Prostate gland (tissue), 2 donors: ENCODE data around the gene CCDC83. TPM values are rescaled to one million over a fixed set of nuclear protein-coding genes. Genes with fewer than 3 reads are reported as not detected.

Source experiments
- DNase-seq: peaks from one replicate; pipeline ENCODE4 v3.0.0-alpha.2; 2019; ENCODE audit warnings: low spot score
- H3K27ac ChIP-seq, 2 donors: fragments of 200-600 bp; sonication (generic); 2 replicates each; pipeline ENCODE4 v1.5.1; 2017 to 2019
- H3K27me3 ChIP-seq: fragments of 200-600 bp; sonication (generic); replicated peaks from 2 replicates; pipeline ENCODE4 v1.5.1; 2019; ENCODE audit not compliant: insufficient read depth
- H3K36me3 ChIP-seq, 2 donors: fragments of 200-600 bp; sonication (generic); 1 replicate in 1 of 2; 2 replicates in 1 of 2; pipeline versions ENCODE4 v1.5.1 to v1.8.1; 2017 to 2019
- H3K4me1 ChIP-seq: fragments of 200-600 bp; sonication (generic); replicated peaks from 2 replicates; pipeline ENCODE4 v1.5.1; 2019
- H3K4me3 ChIP-seq, 2 donors: fragments of 200-600 bp; sonication (generic); 2 replicates each; pipeline ENCODE4 v1.5.1; 2017 to 2019
- H3K9me3 ChIP-seq: fragments of 200-600 bp; sonication (generic); 2 replicates; pipeline ENCODE4 v1.5.1; 2017
- CTCF ChIP-seq, 4 experiments: fragments of 200-600 bp in 2 of 4; fragments of 450-650 bp in 2 of 4; sonication (generic) in 2 of 4; IDR thresholded peaks; 1 replicate in 3 of 4; 2 replicates in 1 of 4; pipeline ENCODE4 v1.5.1; 2016 to 2019; ENCODE audit warnings: antibody characterized with exemption in 4 of 4, mild to moderate bottlenecking in 2 of 4, moderate library complexity in 2 of 4
- POLR2A ChIP-seq: fragments of 450-650 bp; IDR thresholded peaks from one replicate; pipeline ENCODE4 v1.6.1; 2016; ENCODE audit warnings: antibody characterized with exemption, mild to moderate bottlenecking
- POLR2AphosphoS5 ChIP-seq: sonication (generic); formaldehyde crosslinking; IDR thresholded peaks from one replicate; pipeline ENCODE4 v1.6.1; 2017; ENCODE audit warnings: antibody characterized with exemption
- WGBS: methylation state at CpG from one replicate; pipeline ENCODE4 v1.1.5; 2018; 5-methylcytosine and 5-hydroxymethylcytosine counted together
- intact Hi-C: fragments of 100-400 bp; cut with DNase I; formaldehyde crosslinking; loops from one replicate; pipeline ENCODE4 v1.14.2; 2022
- total RNA-seq, 2 donors: library from RNA; depleted of rRNA; stranded (reverse); fragments of >200 nt; gene quantifications; one replicate each; pipeline ENCODE4 v1.1.0, GENCODE V29; 2016

Gene CCDC83
- total RNA-seq, 2 donors from 2014 or later, result 12.5 TPM; not detected in 1

- DNase-seq, result no peak
- H3K27ac ChIP-seq, result no peak overlapping the region
- H3K4me1 ChIP-seq, result peaks cover 18% of the 10 kb centered on the region
- no peaks in the 10 kb centered on the region for H3K9me3 ChIP-seq
- intact Hi-C loops, result loop anchor here (10.0 kb wide), 1 partner anchor 141 kb away; the partner anchor contains the start of gene CCDC89
- H3K27me3 ChIP-seq, result no peaks in the 10 kb centered on the region
- WGBS, result 36% methylated on average over 3 of the region's 3 CpGs
- TF ChIP-seq CTCF (IDR thresholded peaks at IDR 0.05), result no peak
- TF ChIP-seq POLR2A, result no peak
- TF ChIP-seq POLR2AphosphoS5, result no peak
- H3K36me3 ChIP-seq, result no peaks in the 10 kb centered on the region
- no peak overlapping the region for H3K4me3 ChIP-seq
Observed at GRCh38 chr11:85825616-85826015, 29.6 kb upstream of the CCDC83 start.

- peak overlapping the region; percentile 64 to 75 for H3K27ac ChIP-seq
- 40% methylated on average over 7 of the region's 7 CpGs for WGBS
- H3K36me3 ChIP-seq, result no peaks in the 10 kb centered on the region
- H3K9me3 ChIP-seq, result no peaks in the 10 kb centered on the region
- H3K27me3 ChIP-seq, result no peaks in the 10 kb centered on the region
- no peak for DNase-seq
- peak in 2 of 4 experiments; percentile 22 to 38 for TF ChIP-seq CTCF (IDR thresholded peaks at IDR 0.05)
- TF ChIP-seq POLR2AphosphoS5, result no peak
- intact Hi-C loops, result loop anchor here (10.0 kb wide), 1 partner anchor 141 kb away; the partner anchor contains the start of gene CCDC89
- no peak overlapping the region for H3K4me3 ChIP-seq
- H3K4me1 ChIP-seq, result peaks cover 18% of the 10 kb centered on the region
Observed at GRCh38 chr11:85826116-85826855, 28.9 kb upstream of the CCDC83 start.

GRCh38 chr11:85827748-85828639 lies 27.2 kb upstream of the CCDC83 start:
- WGBS, result 9% methylated on average over 2 of the region's 2 CpGs
- Histone ChIP-seq H3K36me3 (no peaks in the 10 kb centered on the region), H3K4me1 (peaks cover 18% of the 10 kb centered on the region), H3K9me3 (no peaks in the 10 kb centered on the region), H3K4me3 (no peak overlapping the region), H3K27ac (peak overlapping the region; percentile 64 to 75), H3K27me3 (no peaks in the 10 kb centered on the region)
- DNase-seq, result no peak
- TF ChIP-seq CTCF (IDR thresholded peaks at IDR 0.05) (no peak), POLR2A (no peak), POLR2AphosphoS5 (peak; percentile 44)
- intact Hi-C loops, result loop anchor here (10.0 kb wide), 1 partner anchor 143 kb away; the partner anchor contains the start of gene CCDC89

GRCh38 chr11:85828640-85828978 lies 26.6 kb upstream of the CCDC83 start:
- no peaks in the 10 kb centered on the region for H3K36me3 ChIP-seq
- H3K27ac ChIP-seq, result peak overlapping the region in 1 of 2 donors; percentile 75

More at GRCh38 chr11:85828640-85828978, 26.6 kb upstream of the CCDC83 start:
- Histone ChIP-seq H3K4me1 (peaks cover 18% of the 10 kb centered on the region), H3K27me3 (no peaks in the 10 kb centered on the region), H3K9me3 (no peaks in the 10 kb centered on the region), H3K4me3 (no peak overlapping the region)
- intact Hi-C loops, result loop anchor here (10.0 kb wide), 1 partner anchor 144 kb away; the partner anchor contains the start of gene CCDC89
- TF ChIP-seq POLR2AphosphoS5, result no peak
- TF ChIP-seq CTCF (IDR thresholded peaks at IDR 0.05), result no peak
- TF ChIP-seq POLR2A, result no peak
- whole genome bisulfite sequencing, result 26% methylated on average over 1 of the region's 1 CpG
- no peak for DNase-seq
